Measurements from ENCODE around the gene RNF38.

DNA sequence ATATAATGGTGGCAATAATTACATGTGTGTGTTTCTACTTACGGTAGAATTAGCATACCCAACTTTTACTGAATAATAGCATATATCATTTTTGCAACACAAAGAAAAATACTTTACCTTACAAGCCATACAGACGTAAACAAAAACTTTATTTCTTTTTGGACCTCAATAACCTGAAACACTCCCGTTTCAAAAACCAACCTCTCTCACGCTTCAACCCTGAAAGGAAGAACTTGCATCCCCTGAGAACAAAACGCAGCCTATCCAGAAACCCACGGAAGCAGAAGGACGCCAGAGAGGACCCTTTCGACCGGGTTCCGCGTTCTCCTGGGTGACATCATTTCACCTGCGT, at the start of gene RNF38:
- no peak for TF ChIP-seq POLR2A (IDR thresholded peaks at IDR 0.05)
- no peak for TF ChIP-seq CTCF (IDR thresholded peaks at IDR 0.05 in 8 of 11, conservative IDR thresholded peaks at IDR 0.05 in 3 of 11)
- TF ChIP-seq POLR2AphosphoS5 (IDR thresholded peaks at IDR 0.05): no peak

Measured in spleen (tissue), 7 donors.